ENCODE results near the gene S100A3. TPM values are rescaled to one million over a fixed set of nuclear protein-coding genes. Genes with fewer than 3 reads are reported as not detected.

S100A3 gene
- total and polyA plus RNA-seq, 7 donors, result 0.34 to 6.6 (median 1.1) TPM

- no peaks in the 10 kb centered on the region for H3K9me3 ChIP-seq
- ATAC-seq (no peak), DNase-seq (no peak)
- intact Hi-C loops (cut with DNase I), result loop anchor here (1.0 to 5.0 kb wide), 5 partner anchors 34 to 215 kb away; no protein-coding TSS in a partner anchor
- H3K27me3 ChIP-seq (ENCODE audit: insufficient read depth in 3 of 3, low read length in 2 of 3), result no peaks in the 10 kb centered on the region
- 64 to 78% (median 68%) methylated on average over 22 of the region's 22 CpGs for WGBS, 3 donors
- H3K36me3 ChIP-seq (ENCODE audit: insufficient read depth in 1 of 2, low read depth in 1 of 2), result no peaks in the 10 kb centered on the region
- H3K4me3 ChIP-seq, result peak overlapping the region; percentile 52
- peak overlapping the region; percentile 65 for H3K27ac ChIP-seq
- no peak for TF ChIP-seq CTCF (IDR thresholded peaks at IDR 0.05)
- peaks cover 43% of the 10 kb centered on the region for H3K4me1 ChIP-seq
Observed at GRCh38 chr1:153567621-153568366, 18.7 kb upstream of the S100A3 start.

- Histone ChIP-seq H3K27ac (peak overlapping the region; percentile 88), H3K4me1 (peaks cover 32% of the 10 kb centered on the region), H3K27me3 (ENCODE audit: insufficient read depth in 3 of 3, low read length in 2 of 3) (no peaks in the 10 kb centered on the region), H3K36me3 (ENCODE audit: insufficient read depth in 1 of 2, low read depth in 1 of 2) (no peaks in the 10 kb centered on the region), H3K4me3 (no peak overlapping the region), H3K9me3 (no peaks in the 10 kb centered on the region)
- 29 to 32% (median 30%) methylated on average over 16 of the region's 16 CpGs for WGBS, 3 donors
- ATAC-seq (peak; percentile 93 to 95 (median 94)), DNase-seq (peak; percentile 96 to 98)
- intact Hi-C loops (cut with DNase I), result loop anchor here (2.0 to 5.0 kb wide), 2 partner anchors 56 to 214 kb away; no protein-coding TSS in a partner anchor
- no peak for TF ChIP-seq CTCF (IDR thresholded peaks at IDR 0.05)
Observed at GRCh38 chr1:153566414-153567371, 17.6 kb upstream of the S100A3 start.

GRCh38 chr1:153565529-153566374, 16.7 kb upstream of the S100A3 start, which contains the start of gene S100A2:
TSS of gene S100A2 (minus strand) at chr1:153565844. CDS start at chr1:153563877, 1,967 bp downstream.
- no peak within 1 kb of the TSS for H3K4me3 ChIP-seq
- 49 to 71% (median 53%) methylated on average over 8 of the region's 8 CpGs for WGBS, 3 donors
- H3K27me3 ChIP-seq (ENCODE audit: insufficient read depth in 3 of 3, low read length in 2 of 3), result no peaks in the 10 kb centered on the region
- H3K9me3 ChIP-seq, result no peaks in the 10 kb centered on the region
- no peaks in the 10 kb centered on the region for H3K36me3 ChIP-seq (ENCODE audit: insufficient read depth in 1 of 2, low read depth in 1 of 2)
- ATAC-seq (peak; percentile 57 to 73 (median 68)), DNase-seq (peak; percentile 72 to 75)
- H3K27ac ChIP-seq, result peak within 1 kb of the TSS; percentile 88
- intact Hi-C loops (cut with DNase I), result loop anchor here (2.0 to 5.0 kb wide), 2 partner anchors 55 to 213 kb away; no protein-coding TSS in a partner anchor
- TF ChIP-seq CTCF (IDR thresholded peaks at IDR 0.05), result no peak
- peaks cover 32% of the 10 kb centered on the region for H3K4me1 ChIP-seq

- H3K9me3 ChIP-seq, result no peaks in the 10 kb centered on the region
- no peak overlapping the region for H3K4me3 ChIP-seq
- 87 to 95% (median 92%) methylated on average over 7 of the region's 7 CpGs for WGBS, 3 donors
- peak in 1 of 2 donors; percentile 16 for DNase-seq
- H3K27ac ChIP-seq, result no peak overlapping the region
- H3K4me1 ChIP-seq, result peaks cover 32% of the 10 kb centered on the region
- no peak for TF ChIP-seq CTCF (IDR thresholded peaks at IDR 0.05)
- no peaks in the 10 kb centered on the region for H3K27me3 ChIP-seq (ENCODE audit: insufficient read depth in 3 of 3, low read length in 2 of 3)
- H3K36me3 ChIP-seq (ENCODE audit: insufficient read depth in 1 of 2, low read depth in 1 of 2), result no peaks in the 10 kb centered on the region
- intact Hi-C loops (cut with DNase I), result no loop called here
- no peak for ATAC-seq
Observed at GRCh38 chr1:153563991-153564390, 14.9 kb upstream of the S100A3 start.

All from psoas muscle (tissue), 8 donors.